ENCODE results near the gene WNT1.

GRCh38 chr12:48954061-48954460 is 24.1 kb upstream of the WNT1 start:
- TF ChIP-seq POLR2A (IDR thresholded peaks at IDR 0.05; ENCODE audit: low read length) (no peak), GATA1 (IDR thresholded peaks at IDR 0.05; ENCODE audit: low read depth, low read length) (no peak)

Data from erythroblast (primary cell).